ENCODE results near the gene CDYL2.

DNA sequence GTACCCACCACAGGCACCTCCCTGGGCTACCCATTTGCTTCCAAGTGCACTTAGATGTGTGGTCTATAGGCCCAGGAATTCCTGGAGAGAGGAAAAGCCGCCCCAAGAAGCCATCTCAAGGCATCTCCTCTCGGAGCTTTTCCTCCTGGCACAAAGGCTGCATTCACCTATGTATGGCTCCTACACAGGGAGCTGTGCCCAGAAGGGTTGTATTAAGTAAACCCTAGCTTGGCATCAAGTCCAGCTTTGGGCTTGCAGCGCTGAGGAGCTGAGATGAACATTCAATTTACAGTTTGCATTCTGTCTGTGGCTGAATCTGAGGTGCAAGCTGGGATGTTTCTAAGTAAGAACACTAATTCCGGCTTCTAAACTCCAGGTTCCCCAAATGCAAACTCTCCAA is 81.3 kb downstream of the CDYL2 start:
- TF ChIP-seq, protein P1, sequence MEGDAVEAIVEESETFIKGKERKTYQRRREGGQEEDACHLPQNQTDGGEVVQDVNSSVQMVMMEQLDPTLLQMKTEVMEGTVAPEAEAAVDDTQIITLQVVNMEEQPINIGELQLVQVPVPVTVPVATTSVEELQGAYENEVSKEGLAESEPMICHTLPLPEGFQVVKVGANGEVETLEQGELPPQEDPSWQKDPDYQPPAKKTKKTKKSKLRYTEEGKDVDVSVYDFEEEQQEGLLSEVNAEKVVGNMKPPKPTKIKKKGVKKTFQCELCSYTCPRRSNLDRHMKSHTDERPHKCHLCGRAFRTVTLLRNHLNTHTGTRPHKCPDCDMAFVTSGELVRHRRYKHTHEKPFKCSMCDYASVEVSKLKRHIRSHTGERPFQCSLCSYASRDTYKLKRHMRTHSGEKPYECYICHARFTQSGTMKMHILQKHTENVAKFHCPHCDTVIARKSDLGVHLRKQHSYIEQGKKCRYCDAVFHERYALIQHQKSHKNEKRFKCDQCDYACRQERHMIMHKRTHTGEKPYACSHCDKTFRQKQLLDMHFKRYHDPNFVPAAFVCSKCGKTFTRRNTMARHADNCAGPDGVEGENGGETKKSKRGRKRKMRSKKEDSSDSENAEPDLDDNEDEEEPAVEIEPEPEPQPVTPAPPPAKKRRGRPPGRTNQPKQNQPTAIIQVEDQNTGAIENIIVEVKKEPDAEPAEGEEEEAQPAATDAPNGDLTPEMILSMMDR (conservative IDR thresholded peaks at IDR 0.05; ENCODE audit: low read length) = no peak
- no peak for TF ChIP-seq EZH2phosphoT487 (IDR thresholded peaks at IDR 0.05; ENCODE audit: borderline replicate concordance, low read depth, low read length)
